Gastroesophageal sphincter (tissue), 4 donors: Measurements from ENCODE around the gene GRK1. TPM values are rescaled to one million over a fixed set of nuclear protein-coding genes. Genes with fewer than 3 reads are reported as not detected.

Experiments
- ATAC-seq: fragments of 150-250 bp; one replicate; pipeline ENCODE4 v1.9.1; 2016; ENCODE audit warnings: mild to moderate bottlenecking, moderate library complexity
- H3K27ac ChIP-seq, 4 donors: fragments of 200-600 bp; sonication (generic) in 3 of 4; 1 replicate in 3 of 4; 2 replicates in 1 of 4; pipeline ENCODE4 v1.5.1; 2016 to 2019
- H3K27me3 ChIP-seq: fragments of 200-600 bp; sonication (generic); one replicate; pipeline ENCODE4 v1.5.1; 2019
- H3K36me3 ChIP-seq, 2 donors: fragments of 200-600 bp; sonication (generic); one replicate each; pipeline ENCODE4 v1.5.1; 2019; ENCODE audit warnings: control low read depth in 1 of 2
- H3K4me1 ChIP-seq, 3 donors: fragments of 200-600 bp; sonication (generic); 1 replicate in 2 of 3; 2 replicates in 1 of 3; pipeline ENCODE4 v1.5.1; 2016 to 2019; ENCODE audit warnings: control low read depth in 2 of 3
- H3K4me3 ChIP-seq, 2 donors: fragments of 200-600 bp; sonication (generic); one replicate each; pipeline ENCODE4 v1.5.1; 2019; ENCODE audit warnings: mild to moderate bottlenecking in 1 of 2, moderate library complexity in 1 of 2
- H3K9me3 ChIP-seq, 3 donors: fragments of 200-600 bp; sonication (generic); one replicate each; pipeline ENCODE4 v1.5.1; 2017 to 2019; ENCODE audit warnings: control low read depth in 2 of 3
- CTCF ChIP-seq, 4 experiments: fragments of 200-600 bp in 2 of 4; fragments of 450-650 bp in 2 of 4; sonication (generic) in 1 of 4; IDR thresholded peaks; one replicate each; pipeline ENCODE4 v1.5.1; 2017 to 2019; ENCODE audit warnings: antibody characterized with exemption in 4 of 4, mild to moderate bottlenecking in 2 of 4, moderate library complexity in 2 of 4
- EP300 ChIP-seq: sonication (generic); formaldehyde crosslinking; IDR thresholded peaks from one replicate; pipeline ENCODE4 v1.6.1; 2017; ENCODE audit warnings: antibody characterized with exemption, mild to moderate bottlenecking
- POLR2A ChIP-seq, 2 donors: fragments of 450-650 bp; IDR thresholded peaks; one replicate each; pipeline ENCODE4 v1.6.1; 2017; ENCODE audit warnings: antibody characterized with exemption in 2 of 2, mild to moderate bottlenecking in 2 of 2, moderate library complexity in 1 of 2
- POLR2AphosphoS5 ChIP-seq: sonication (generic); formaldehyde crosslinking; IDR thresholded peaks from one replicate; pipeline ENCODE4 v1.6.1; 2017; ENCODE audit warnings: antibody characterized with exemption
- WGBS, 2 donors: methylation state at CpG; one replicate each; pipeline ENCODE4 v1.1.5; 2018; ENCODE audit warnings: low coverage in 1 of 2; 5-methylcytosine and 5-hydroxymethylcytosine counted together
- total RNA-seq, 4 donors: library from RNA; depleted of rRNA; stranded (reverse); fragments of >200 nt; gene quantifications; one replicate each; pipeline ENCODE4 v1.1.0, GENCODE V29; 2016

The GRK1 gene
- total RNA-seq, 4 donors from 2014 or later = 0.15 TPM; not detected in 3

- Histone ChIP-seq H3K27me3 (peaks cover 4% of the 10 kb centered on the region), H3K27ac (no peak overlapping the region), H3K4me1 (peaks cover 0 to 19% (median 3%) of the 10 kb centered on the region in 3 donors), H3K9me3 (no peaks in the 10 kb centered on the region), H3K4me3 (no peak overlapping the region), H3K36me3 (no peaks in the 10 kb centered on the region)
- WGBS, 2 donors = 86 to 93% methylated on average over 19 to 20 of the region's 20 CpGs
- TF ChIP-seq POLR2AphosphoS5 = no peak
- no peak for TF ChIP-seq EP300
- no peak for TF ChIP-seq CTCF (IDR thresholded peaks at IDR 0.05)
- TF ChIP-seq POLR2A (IDR thresholded peaks at IDR 0.05) = no peak
- ATAC-seq = no peak
Observed at GRCh38 chr13:113756441-113757097, 89.5 kb downstream of the GRK1 start.

DNA sequence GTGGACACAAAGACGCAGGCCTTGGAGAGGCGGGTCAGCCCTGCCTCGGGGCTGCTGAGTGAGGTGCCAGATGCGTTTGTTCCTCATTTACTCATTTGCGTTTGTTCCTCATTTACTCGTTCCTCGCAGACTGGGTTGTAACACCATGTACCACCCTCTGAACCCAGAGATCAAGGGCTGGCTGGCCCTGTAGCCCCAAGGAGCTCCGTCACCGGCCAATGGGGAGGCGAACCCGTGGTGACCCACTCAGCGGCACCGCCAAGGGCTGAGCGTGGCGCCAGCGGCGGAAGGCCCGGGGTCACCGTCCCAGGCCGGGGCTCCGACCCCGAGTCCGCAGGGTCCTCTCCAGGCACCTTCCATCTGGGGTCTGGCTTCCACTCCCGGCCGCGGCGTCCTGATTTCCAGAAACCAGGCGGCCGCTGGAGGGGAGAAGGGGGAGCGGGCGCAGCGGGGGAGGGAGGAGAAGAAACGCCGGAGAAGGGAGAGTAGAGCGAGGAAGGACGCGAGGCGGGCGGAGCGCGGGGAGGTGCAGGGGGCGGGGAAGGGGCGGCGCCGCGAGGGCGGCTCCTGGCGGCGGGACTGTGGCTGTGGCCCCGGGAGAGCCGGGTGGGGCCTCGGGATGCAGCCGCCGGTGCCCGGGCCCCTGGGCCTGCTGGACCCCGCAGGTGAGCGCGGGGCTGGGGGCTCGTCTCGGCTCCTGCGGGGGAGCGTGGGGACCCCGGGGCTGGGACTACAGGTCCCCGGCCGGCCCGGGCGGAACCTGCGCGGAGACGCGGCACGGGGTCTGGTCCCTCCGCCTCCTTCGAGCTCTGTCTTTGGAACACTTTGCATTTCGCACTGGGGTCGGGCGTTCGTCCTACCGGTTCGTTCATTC, 91.9 kb downstream of the GRK1 start, which contains the start of gene TMEM255B:
Gene TMEM255B, plus strand, starts transcription at position 576 of the 874 bp plus-strand sequence. Its CDS starts 44 bp downstream, at position 620.
- Histone ChIP-seq H3K4me1 (peaks cover 0 to 19% (median 3%) of the 10 kb centered on the region in 3 donors), H3K36me3 (no peaks in the 10 kb centered on the region), H3K9me3 (no peaks in the 10 kb centered on the region), H3K27me3 (peaks cover 5% of the 10 kb centered on the region), H3K4me3 (peak within 1 kb of the TSS; percentile 74 to 84), H3K27ac (peak within 1 kb of the TSS; percentile 53 to 87 (median 86))
- WGBS, 2 donors = 0 to 2% methylated on average over 17 to 38 of the region's 80 CpGs
- TF ChIP-seq POLR2AphosphoS5 (peak; percentile 46), EP300 (no peak), CTCF (IDR thresholded peaks at IDR 0.05) (peak in 3 of 4 experiments; percentile 38 to 76 (median 44)), POLR2A (IDR thresholded peaks at IDR 0.05) (peak; percentile 17 to 27)
- ATAC-seq = peak; percentile 96

DNA sequence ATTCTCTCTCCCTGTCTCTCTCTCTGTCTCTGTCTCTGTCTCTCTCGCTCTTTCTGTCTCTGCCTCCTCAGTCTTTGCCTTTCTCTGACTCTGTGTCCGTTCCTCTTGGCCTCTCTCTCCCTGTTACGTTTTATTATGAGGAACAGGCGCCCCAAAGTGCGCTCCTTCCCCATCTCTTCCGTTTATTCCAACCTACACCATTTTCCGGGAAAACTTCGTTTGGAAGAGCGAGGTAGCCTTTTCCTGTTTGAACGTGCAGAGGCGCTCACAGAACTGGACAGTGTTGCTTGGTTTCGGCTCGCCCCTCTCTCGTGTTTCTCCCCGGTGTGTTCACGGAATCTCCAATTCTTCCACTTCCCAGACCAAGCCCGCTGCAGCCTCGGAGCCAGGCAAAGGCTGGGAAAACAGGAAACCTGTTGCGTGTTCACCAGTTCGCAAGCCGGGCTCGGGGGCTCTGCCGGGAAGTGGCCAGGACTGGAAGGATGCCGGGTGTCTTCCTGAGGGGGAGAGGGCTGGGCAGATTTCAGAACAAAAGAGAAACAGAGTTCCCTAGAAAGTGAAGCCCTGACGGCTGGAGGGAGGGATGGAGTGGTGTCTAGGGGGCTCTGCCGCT, 92.6 kb downstream of the GRK1 start:
- Histone ChIP-seq H3K27ac (peak overlapping the region; percentile 53 to 87 (median 86)), H3K36me3 (no peaks in the 10 kb centered on the region), H3K4me3 (peak overlapping the region; percentile 74 to 84), H3K27me3 (peaks cover 7% of the 10 kb centered on the region), H3K4me1 (peaks cover 0 to 19% (median 3%) of the 10 kb centered on the region in 3 donors), H3K9me3 (no peaks in the 10 kb centered on the region)
- no peak for TF ChIP-seq POLR2A (IDR thresholded peaks at IDR 0.05)
- TF ChIP-seq POLR2AphosphoS5 = peak; percentile 32
- no peak for TF ChIP-seq CTCF (IDR thresholded peaks at IDR 0.05)
- TF ChIP-seq EP300 = no peak
- ATAC-seq = peak; percentile 14
- 1% methylated on average over 13 to 18 of the region's 26 CpGs for WGBS, 2 donors

DNA sequence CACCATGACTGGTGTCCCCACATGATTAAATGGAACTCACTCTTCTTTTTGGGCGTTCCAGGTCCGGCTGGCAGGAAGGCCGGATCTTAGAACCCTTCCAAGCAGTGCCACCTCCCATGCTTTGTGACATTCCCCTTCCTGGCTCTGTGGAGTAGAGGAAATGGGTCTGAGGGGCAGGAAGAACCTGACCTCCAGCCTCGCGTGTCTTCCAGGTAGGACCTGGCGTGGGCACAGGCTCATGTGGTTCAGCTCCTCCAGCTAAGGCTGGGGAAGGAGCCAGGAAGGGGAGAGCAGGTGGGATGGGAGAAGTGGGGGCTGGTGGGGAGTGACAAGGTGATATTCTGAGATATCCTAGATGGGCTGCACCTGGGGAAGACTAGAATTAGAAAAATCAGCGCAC, 94.1 kb downstream of the GRK1 start:
- H3K4me1 ChIP-seq = peaks cover 0 to 19% (median 3%) of the 10 kb centered on the region in 3 donors
- H3K27me3 ChIP-seq = peaks cover 6% of the 10 kb centered on the region
- no peak overlapping the region for H3K27ac ChIP-seq
- no peak for TF ChIP-seq POLR2AphosphoS5
- TF ChIP-seq EP300 = no peak
- no peak for TF ChIP-seq CTCF (IDR thresholded peaks at IDR 0.05)
- TF ChIP-seq POLR2A (IDR thresholded peaks at IDR 0.05) = no peak
- no peak for ATAC-seq
- no peak overlapping the region for H3K4me3 ChIP-seq
- H3K36me3 ChIP-seq = no peaks in the 10 kb centered on the region
- no peaks in the 10 kb centered on the region for H3K9me3 ChIP-seq
- 77 to 85% methylated on average over 1 to 7 of the region's 7 CpGs for WGBS, 2 donors
